ENCODE data around the gene ACSL3.

Gene ACSL3

GRCh38 chr2:222944552-222944951 lies 83.7 kb downstream of the ACSL3 start:
- DNase-seq, result no peak

GRCh38 chr2:222944971-222945740 lies 84.3 kb downstream of the ACSL3 start:
- DNase-seq, result no peak

GRCh38 chr2:222945887-222946286 lies 85.1 kb downstream of the ACSL3 start:
- DNase-seq, result no peak

- DNase-seq, result no peak
These were observed 86.0 kb downstream of the ACSL3 start for GRCh38 chr2:222946700-222947287.

GRCh38 chr2:222949073-222949472 lies 88.2 kb downstream of the ACSL3 start:
- DNase-seq, result no peak

GRCh38 chr2:222949690-222950323 lies 89.0 kb downstream of the ACSL3 start:
- DNase-seq, result no peak

- no peak for DNase-seq
These were observed 89.9 kb downstream of the ACSL3 start for GRCh38 chr2:222950638-222951285.

- no peak for DNase-seq
These were observed 91.4 kb downstream of the ACSL3 start for GRCh38 chr2:222952204-222952603.

GRCh38 chr2:222955008-222955407 lies 94.2 kb downstream of the ACSL3 start:
- no peak for DNase-seq

- DNase-seq, result no peak
These were observed 98.5 kb downstream of the ACSL3 start for GRCh38 chr2:222959358-222959757.

- no peak for DNase-seq
These were observed 99.3 kb downstream of the ACSL3 start for GRCh38 chr2:222960126-222960525.

- no peak for DNase-seq
These were observed 102.8 kb downstream of the ACSL3 start for GRCh38 chr2:222963641-222964040.

GRCh38 chr2:222964376-222965031 lies 103.7 kb downstream of the ACSL3 start:
- no peak for DNase-seq

- DNase-seq, result no peak
These were observed 104.7 kb downstream of the ACSL3 start for GRCh38 chr2:222965555-222965954.

GRCh38 chr2:222968550-222969155 lies 107.8 kb downstream of the ACSL3 start:
- no peak for DNase-seq

- DNase-seq, result no peak
These were observed 108.7 kb downstream of the ACSL3 start for GRCh38 chr2:222969491-222969890.

GRCh38 chr2:222972420-222972819 lies 111.6 kb downstream of the ACSL3 start:
- DNase-seq, result no peak

GRCh38 chr2:222973237-222973636 lies 112.4 kb downstream of the ACSL3 start:
- no peak for DNase-seq

- no peak for DNase-seq
These were observed 112.9 kb downstream of the ACSL3 start for GRCh38 chr2:222973733-222974132.

- DNase-seq, result no peak
These were observed 115.8 kb downstream of the ACSL3 start for GRCh38 chr2:222976521-222977061.

- no peak for DNase-seq
These were observed 116.3 kb downstream of the ACSL3 start for GRCh38 chr2:222977121-222977520.

GRCh38 chr2:222978850-222979249 lies 118.0 kb downstream of the ACSL3 start:
- DNase-seq, result no peak

Data from activated naive CD4-positive, alpha-beta T cell (primary cell).